GM19438 (cell line): ENCODE results near the gene ARHGAP28.
"Not testable (repeated sequence)": the region's sequence is repeated elsewhere in the genome, so short reads cannot be mapped to it uniquely, and the experiment has no call there.

Experiments used
- ATAC-seq: cut with Tn5 transposase; IDR thresholded peaks from one replicate; pipeline ENCODE4 v1.9.1; 2021; ENCODE audit warnings: low read depth; ENCODE audit not compliant: unreplicated experiment

The ARHGAP28 gene

GRCh38 chr18:6763524-6763923 is 34.0 kb downstream of the ARHGAP28 start:
- ATAC-seq, result no peak

- no peak for ATAC-seq
Observed at GRCh38 chr18:6764382-6764781, 34.9 kb downstream of the ARHGAP28 start.

- ATAC-seq, result no peak
Observed at GRCh38 chr18:6773777-6774176, 44.3 kb downstream of the ARHGAP28 start.

- ATAC-seq, result no peak
Observed at GRCh38 chr18:6775237-6775636, 45.7 kb downstream of the ARHGAP28 start.

- ATAC-seq, result no peak
Observed at GRCh38 chr18:6775702-6776101, 46.2 kb downstream of the ARHGAP28 start.

GRCh38 chr18:6776188-6776587 is 46.7 kb downstream of the ARHGAP28 start:
- no peak for ATAC-seq

- no peak for ATAC-seq
Observed at GRCh38 chr18:6777509-6777908, 48.0 kb downstream of the ARHGAP28 start.

- no peak for ATAC-seq
Observed at GRCh38 chr18:6778459-6779247, 49.1 kb downstream of the ARHGAP28 start.

- no peak for ATAC-seq
Observed at GRCh38 chr18:6781142-6781714, 51.7 kb downstream of the ARHGAP28 start.

GRCh38 chr18:6781796-6782195 is 52.3 kb downstream of the ARHGAP28 start:
- no peak for ATAC-seq

- ATAC-seq, result no peak
Observed at GRCh38 chr18:6782861-6783260, 53.3 kb downstream of the ARHGAP28 start.

- no peak for ATAC-seq
Observed at GRCh38 chr18:6784046-6784445, 54.5 kb downstream of the ARHGAP28 start.

- no peak for ATAC-seq
Observed at GRCh38 chr18:6785001-6785400, 55.5 kb downstream of the ARHGAP28 start.

GRCh38 chr18:6785411-6785810 is 55.9 kb downstream of the ARHGAP28 start:
- ATAC-seq, result no peak

GRCh38 chr18:6792391-6792790 is 62.9 kb downstream of the ARHGAP28 start:
- no peak for ATAC-seq

- ATAC-seq, result no peak
Observed at GRCh38 chr18:6793455-6793854, 63.9 kb downstream of the ARHGAP28 start.

- ATAC-seq, result no peak
Observed at GRCh38 chr18:6793986-6794385, 64.5 kb downstream of the ARHGAP28 start.

GRCh38 chr18:6795307-6795706 is 65.8 kb downstream of the ARHGAP28 start:
- no peak for ATAC-seq

GRCh38 chr18:6796511-6796910 is 67.0 kb downstream of the ARHGAP28 start:
- ATAC-seq, result no peak

GRCh38 chr18:6797171-6797570 is 67.7 kb downstream of the ARHGAP28 start:
- no peak for ATAC-seq

GRCh38 chr18:6798896-6799295 is 69.4 kb downstream of the ARHGAP28 start:
- no peak for ATAC-seq

GRCh38 chr18:6800309-6800708 is 70.8 kb downstream of the ARHGAP28 start:
- ATAC-seq, result not testable (repeated sequence)
